ENCODE results near the gene CSTPP1.

Gene CSTPP1

DNA sequence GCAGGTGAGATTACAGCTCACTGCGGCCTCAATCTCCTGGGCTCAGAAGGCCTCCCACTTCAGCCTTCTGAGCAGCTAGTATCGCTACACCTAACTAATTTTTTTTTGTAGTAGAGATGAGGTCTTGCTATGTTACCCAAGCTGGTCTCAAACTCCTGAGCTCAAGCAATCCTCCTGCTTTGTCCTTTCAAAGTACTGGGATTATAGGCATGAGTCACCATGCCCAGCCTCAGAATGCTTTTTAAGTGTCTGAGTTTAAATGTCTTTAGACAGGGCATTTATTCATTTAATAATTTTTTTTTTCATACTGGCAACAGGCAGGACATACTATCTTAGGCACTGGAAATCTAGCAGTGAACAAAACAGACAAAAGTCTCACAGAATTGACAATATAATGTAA is 45.9 kb upstream of the CSTPP1 start:
- Histone ChIP-seq H3K36me3 (ENCODE audit: insufficient read depth) (no peaks in the 10 kb centered on the region), H4K20me1 (ENCODE audit: insufficient read depth) (no peaks in the 10 kb centered on the region), H2AFZ (ENCODE audit: low read depth) (no peak overlapping the region), H3K4me1 (ENCODE audit: low read depth, poor library complexity, severe bottlenecking) (no peaks in the 10 kb centered on the region), H3K4me3 (IDR thresholded peaks at IDR 0.05; ENCODE audit: insufficient read depth, low read depth, low read length) (no peak overlapping the region), H3K79me2 (ENCODE audit: insufficient read depth, low read depth) (no peaks in the 10 kb centered on the region), H3K27me3 (ENCODE audit: insufficient read depth, low read depth) (no peaks in the 10 kb centered on the region), H3K9ac (no peak overlapping the region), H3K4me2 (no peak overlapping the region), H3K27ac (no peak overlapping the region)
- no peak for TF ChIP-seq CTCF (conservative IDR thresholded peaks at IDR 0.05; ENCODE audit: low read depth, low read length)

GRCh38 chr11:46892109-46892508 is 44.5 kb upstream of the CSTPP1 start:
- H3K27me3 ChIP-seq (ENCODE audit: insufficient read depth, low read depth) = no peaks in the 10 kb centered on the region
- no peaks in the 10 kb centered on the region for H3K4me1 ChIP-seq (ENCODE audit: low read depth, poor library complexity, severe bottlenecking)
- no peak overlapping the region for H3K4me2 ChIP-seq
- H3K27ac ChIP-seq = no peak overlapping the region
- H3K36me3 ChIP-seq (ENCODE audit: insufficient read depth) = no peaks in the 10 kb centered on the region
- no peak overlapping the region for H2AFZ ChIP-seq (ENCODE audit: low read depth)
- no peak overlapping the region for H3K9ac ChIP-seq
- H3K79me2 ChIP-seq (ENCODE audit: insufficient read depth, low read depth) = no peaks in the 10 kb centered on the region
- no peaks in the 10 kb centered on the region for H4K20me1 ChIP-seq (ENCODE audit: insufficient read depth)
- no peak overlapping the region for H3K4me3 ChIP-seq (IDR thresholded peaks at IDR 0.05; ENCODE audit: insufficient read depth, low read depth, low read length)
- TF ChIP-seq CTCF (conservative IDR thresholded peaks at IDR 0.05; ENCODE audit: low read depth, low read length) = no peak

- Histone ChIP-seq H3K9ac (no peak overlapping the region), H3K27ac (no peak overlapping the region), H4K20me1 (ENCODE audit: insufficient read depth) (no peaks in the 10 kb centered on the region), H3K27me3 (ENCODE audit: insufficient read depth, low read depth) (no peaks in the 10 kb centered on the region), H3K4me1 (ENCODE audit: low read depth, poor library complexity, severe bottlenecking) (no peaks in the 10 kb centered on the region), H2AFZ (ENCODE audit: low read depth) (no peak overlapping the region), H3K36me3 (ENCODE audit: insufficient read depth) (no peaks in the 10 kb centered on the region), H3K79me2 (ENCODE audit: insufficient read depth, low read depth) (no peaks in the 10 kb centered on the region), H3K4me2 (no peak overlapping the region), H3K4me3 (IDR thresholded peaks at IDR 0.05; ENCODE audit: insufficient read depth, low read depth, low read length) (no peak overlapping the region)
- TF ChIP-seq CTCF (conservative IDR thresholded peaks at IDR 0.05; ENCODE audit: low read depth, low read length) = no peak
Measured at GRCh38 chr11:46892838-46893237, 43.7 kb upstream of the CSTPP1 start.

DNA sequence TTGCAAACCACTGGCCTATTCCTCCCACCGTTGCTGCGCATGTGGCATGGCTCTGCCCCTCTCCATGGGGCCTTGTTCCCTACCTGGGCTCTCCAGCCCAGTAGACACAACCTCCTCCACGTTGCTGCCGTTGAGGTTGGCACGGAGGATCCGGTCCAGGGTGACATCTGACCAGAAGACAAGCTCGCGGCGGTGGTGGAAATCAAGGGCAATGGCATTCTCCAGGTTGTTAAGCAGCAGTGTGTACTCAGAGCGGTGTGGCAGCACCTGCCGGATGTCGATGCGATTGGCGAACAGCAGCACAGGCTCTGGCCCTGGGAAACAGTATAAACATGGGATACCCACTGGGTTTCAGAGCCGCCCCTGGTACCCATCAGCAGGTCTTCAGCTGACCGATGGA is 42.1 kb upstream of the CSTPP1 start:
- H3K4me1 ChIP-seq (ENCODE audit: low read depth, poor library complexity, severe bottlenecking) = no peaks in the 10 kb centered on the region
- H3K9ac ChIP-seq = no peak overlapping the region
- no peaks in the 10 kb centered on the region for H3K79me2 ChIP-seq (ENCODE audit: insufficient read depth, low read depth)

More for the DNA sequence above, 42.1 kb upstream of the CSTPP1 start:
- H3K27ac ChIP-seq = no peak overlapping the region
- no peaks in the 10 kb centered on the region for H3K27me3 ChIP-seq (ENCODE audit: insufficient read depth, low read depth)
- no peaks in the 10 kb centered on the region for H3K36me3 ChIP-seq (ENCODE audit: insufficient read depth)
- no peak for TF ChIP-seq CTCF (conservative IDR thresholded peaks at IDR 0.05; ENCODE audit: low read depth, low read length)
- H3K4me3 ChIP-seq (IDR thresholded peaks at IDR 0.05; ENCODE audit: insufficient read depth, low read depth, low read length) = no peak overlapping the region
- H3K4me2 ChIP-seq = no peak overlapping the region
- no peaks in the 10 kb centered on the region for H4K20me1 ChIP-seq (ENCODE audit: insufficient read depth)
- H2AFZ ChIP-seq (ENCODE audit: low read depth) = no peak overlapping the region

All from KMS-11 (cell line).